HUES48 (cell line): ENCODE data around the gene ZNF253.

Experiments
- H3K27ac ChIP-seq: one replicate; pipeline ENCODE4 v1.7.0; 2013; ENCODE audit warnings: low read depth, low read length, inconsistent platforms
- H3K27me3 ChIP-seq: 2 replicates; pipeline ENCODE4 v1.6.1; 2013; ENCODE audit warnings: mild to moderate bottlenecking, low read length; ENCODE audit not compliant: control insufficient read depth, insufficient read depth
- H3K36me3 ChIP-seq: 2 replicates; pipeline ENCODE4 v1.6.1; 2013; ENCODE audit warnings: low read length; ENCODE audit not compliant: control insufficient read depth, insufficient read depth
- H3K4me1 ChIP-seq: 2 replicates; pipeline ENCODE4 v1.6.1; 2013; ENCODE audit warnings: mild to moderate bottlenecking, low read length; ENCODE audit not compliant: control insufficient read depth, insufficient read depth
- H3K4me3 ChIP-seq: 2 replicates; pipeline ENCODE4 v1.5.1; 2013; ENCODE audit warnings: mild to moderate bottlenecking, low read depth, low read length
- H3K9ac ChIP-seq: 2 replicates; pipeline ENCODE4 v1.6.1; 2013; ENCODE audit warnings: mild to moderate bottlenecking, low read depth, low read length, moderate library complexity
- H3K9me3 ChIP-seq: 2 replicates; pipeline ENCODE4 v1.6.1; 2013; ENCODE audit warnings: low read length; ENCODE audit not compliant: control insufficient read depth, insufficient read depth

ZNF253 gene

GRCh38 chr19:19938449-19938848 is 72.8 kb downstream of the ZNF253 start:
- peaks cover 7% of the 10 kb centered on the region; the same call in 1 of the 2 replicates for H3K4me1 ChIP-seq
- H3K36me3 ChIP-seq = peaks cover 18% of the 10 kb centered on the region
- no peak overlapping the region for H3K27ac ChIP-seq
- peaks cover 29% of the 10 kb centered on the region for H3K9me3 ChIP-seq
- no peak overlapping the region for H3K9ac ChIP-seq
- no peaks in the 10 kb centered on the region for H3K27me3 ChIP-seq
- no peak overlapping the region for H3K4me3 ChIP-seq

GRCh38 chr19:19943848-19944582 is 78.3 kb downstream of the ZNF253 start:
- Histone ChIP-seq H3K9me3 (no peaks in the 10 kb centered on the region), H3K27me3 (no peaks in the 10 kb centered on the region), H3K27ac (no peak overlapping the region), H3K36me3 (no peaks in the 10 kb centered on the region), H3K4me1 (no peaks in the 10 kb centered on the region), H3K4me3 (no peak overlapping the region), H3K9ac (no peak overlapping the region)
